GM13977 (cell line): ENCODE data around the gene DNMT3A.
"Not testable (repeated sequence)": the region's sequence is repeated elsewhere in the genome, so short reads cannot be mapped to it uniquely, and the experiment has no call there.

Experiments used
- DNase-seq: peaks from one replicate; pipeline ENCODE4 v3.0.0; 2012; ENCODE audit warnings: low spot score
- in situ Hi-C: fragments of 300-500 bp; cut with MboI; formaldehyde crosslinking; loops from one replicate; pipeline ENCODE4 v1.12.0; 2022; ENCODE audit warnings: low sequenced_read_pairs, low pct_unique_long_range_greater_than_20kb, mixed read lengths, inconsistent platforms; ENCODE audit not compliant: unreplicated experiment
- TF ChIP-seq, protein P1 (sequence below): IDR thresholded peaks from 2 replicates; pipeline ENCODE4 v1.5.1; 2012; ENCODE audit warnings: mild to moderate bottlenecking, control low read depth; ENCODE audit not compliant: insufficient read depth; ENCODE audit errors: extremely low read depth, missing control alignments

DNMT3A gene

DNA sequence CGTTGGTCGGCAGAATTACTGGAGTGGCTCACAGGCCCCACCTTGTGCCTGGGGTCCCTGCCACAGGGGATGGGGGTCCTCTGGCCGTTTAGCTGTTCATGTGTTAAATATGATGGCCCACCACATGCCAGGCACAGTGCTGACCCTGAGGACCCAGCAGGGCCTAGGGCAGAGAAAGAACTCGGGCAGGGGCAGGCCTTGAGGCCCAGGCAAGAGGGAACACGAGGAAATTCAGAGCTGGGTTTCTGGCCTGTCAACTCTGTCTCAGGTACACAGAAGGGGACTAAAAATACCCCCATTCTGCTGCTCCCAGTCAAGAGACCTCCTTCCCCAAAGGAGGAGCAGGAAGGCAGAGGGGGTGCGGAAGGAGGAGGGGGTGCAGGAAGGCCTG, 66.2 kb downstream of the DNMT3A start:
- in situ Hi-C loops = no loop called here
- DNase-seq = peak; percentile 42
- TF ChIP-seq, protein P1, sequence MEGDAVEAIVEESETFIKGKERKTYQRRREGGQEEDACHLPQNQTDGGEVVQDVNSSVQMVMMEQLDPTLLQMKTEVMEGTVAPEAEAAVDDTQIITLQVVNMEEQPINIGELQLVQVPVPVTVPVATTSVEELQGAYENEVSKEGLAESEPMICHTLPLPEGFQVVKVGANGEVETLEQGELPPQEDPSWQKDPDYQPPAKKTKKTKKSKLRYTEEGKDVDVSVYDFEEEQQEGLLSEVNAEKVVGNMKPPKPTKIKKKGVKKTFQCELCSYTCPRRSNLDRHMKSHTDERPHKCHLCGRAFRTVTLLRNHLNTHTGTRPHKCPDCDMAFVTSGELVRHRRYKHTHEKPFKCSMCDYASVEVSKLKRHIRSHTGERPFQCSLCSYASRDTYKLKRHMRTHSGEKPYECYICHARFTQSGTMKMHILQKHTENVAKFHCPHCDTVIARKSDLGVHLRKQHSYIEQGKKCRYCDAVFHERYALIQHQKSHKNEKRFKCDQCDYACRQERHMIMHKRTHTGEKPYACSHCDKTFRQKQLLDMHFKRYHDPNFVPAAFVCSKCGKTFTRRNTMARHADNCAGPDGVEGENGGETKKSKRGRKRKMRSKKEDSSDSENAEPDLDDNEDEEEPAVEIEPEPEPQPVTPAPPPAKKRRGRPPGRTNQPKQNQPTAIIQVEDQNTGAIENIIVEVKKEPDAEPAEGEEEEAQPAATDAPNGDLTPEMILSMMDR = no peak

DNA sequence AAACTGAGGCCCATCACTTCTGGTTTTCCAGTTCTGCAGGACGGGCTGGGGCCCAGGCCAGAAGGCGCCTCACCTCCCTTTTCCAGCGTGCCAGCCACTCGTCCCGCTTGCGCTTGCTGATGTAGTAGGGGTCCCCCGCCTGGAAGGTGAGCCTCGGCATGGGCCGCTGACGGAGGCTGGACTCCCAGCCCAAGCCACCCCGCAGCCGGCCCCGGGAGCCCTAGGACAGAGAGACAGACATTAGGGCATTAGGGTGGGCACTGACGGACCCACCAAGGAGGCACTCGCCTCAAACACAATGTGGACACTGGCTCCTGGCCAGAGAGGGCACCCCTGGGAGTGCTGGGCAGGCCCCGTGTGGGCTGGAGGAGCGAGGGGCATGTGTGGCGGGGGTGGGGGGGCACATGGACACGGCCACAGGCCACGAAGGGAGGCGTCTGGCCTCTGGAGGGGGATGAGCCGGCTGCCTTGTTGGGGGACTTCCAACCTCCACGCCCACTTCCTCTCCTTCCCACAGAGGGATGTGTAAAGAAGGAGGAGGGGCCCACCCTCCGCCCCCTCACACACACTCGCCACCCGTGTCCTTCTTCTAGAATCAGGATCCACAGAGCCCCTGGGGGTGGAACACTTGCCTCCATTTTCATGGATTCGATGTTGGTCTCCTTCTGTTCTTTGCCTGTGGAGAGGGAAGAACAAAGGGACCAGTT, 66.7 kb downstream of the DNMT3A start:
- DNase-seq = peak; percentile 61

DNA sequence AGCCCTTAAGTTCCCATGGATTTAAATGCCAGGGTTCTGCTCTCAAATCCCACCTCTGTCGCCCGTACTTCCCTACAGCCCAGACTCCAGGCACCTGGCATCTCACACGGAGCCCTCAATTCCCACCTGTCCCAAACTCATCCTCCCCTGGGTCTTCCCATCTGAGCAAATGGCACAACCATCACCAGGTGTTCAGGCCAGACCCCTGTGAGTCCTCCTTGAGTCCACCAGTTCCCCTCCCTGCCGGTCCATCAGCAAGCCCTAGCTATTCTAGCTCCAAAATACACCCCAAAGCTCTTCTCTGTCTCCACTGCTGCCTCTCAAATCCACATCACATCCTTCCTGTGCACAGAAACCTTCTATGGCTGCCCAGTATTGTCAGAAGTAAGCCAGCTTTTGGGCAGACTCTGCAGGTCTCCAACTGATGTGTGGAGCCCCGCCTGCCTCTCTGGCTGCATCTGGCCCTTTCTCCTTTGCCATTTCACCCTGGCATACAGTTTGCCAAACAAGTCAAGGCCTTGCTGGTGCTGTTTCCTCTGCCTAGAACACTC, 67.7 kb downstream of the DNMT3A start:
- TF ChIP-seq, protein P1 = no peak
- in situ Hi-C loops = no loop called here

More for the DNA sequence above, 66.7 kb downstream of the DNMT3A start:
- in situ Hi-C loops = no loop called here
- TF ChIP-seq, protein P1 = no peak

DNA sequence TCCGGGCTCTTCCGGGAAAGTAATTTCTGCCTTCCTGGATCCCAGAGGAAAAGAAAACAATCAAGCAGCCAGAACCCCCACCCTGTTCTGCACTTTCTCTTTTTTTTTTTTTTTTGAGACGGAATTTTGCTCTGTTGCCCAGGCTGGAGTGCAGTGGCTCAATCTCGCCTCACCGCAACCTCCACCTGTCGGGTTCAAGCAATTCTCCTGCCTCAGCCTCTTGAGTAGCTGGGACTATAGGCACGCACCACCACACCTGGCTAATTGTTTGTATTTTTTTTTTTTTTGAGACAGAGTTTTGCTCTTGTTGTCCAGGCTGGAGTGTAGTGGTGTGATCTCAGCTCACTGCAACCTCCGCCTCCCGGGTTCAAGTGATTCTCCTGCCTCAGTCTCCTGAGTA, 69.0 kb downstream of the DNMT3A start:
- in situ Hi-C loops, DNase-seq: not testable (repeated sequence)

More for the DNA sequence above, 67.7 kb downstream of the DNMT3A start:
- no peak for DNase-seq

DNA sequence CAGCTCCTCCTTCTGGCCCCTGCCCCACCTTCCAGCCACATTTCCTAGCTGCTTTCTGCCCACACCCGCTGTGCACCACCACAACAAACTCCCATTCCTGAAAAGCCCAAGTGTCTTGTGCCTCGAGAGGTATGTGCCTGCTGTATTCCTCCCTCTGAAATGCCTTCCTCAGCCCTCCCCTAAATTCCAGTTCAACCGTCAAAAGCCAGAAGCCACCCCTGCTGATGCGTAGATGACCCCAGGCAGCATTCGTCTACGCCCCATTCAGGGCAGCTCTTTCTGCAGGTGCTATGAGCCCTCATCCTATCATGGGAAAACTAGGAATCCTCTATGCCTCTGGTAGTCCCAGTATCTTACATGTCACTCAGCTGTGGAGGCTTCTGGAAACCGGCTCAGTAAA, 71.7 kb downstream of the DNMT3A start:
- TF ChIP-seq, protein P1 = no peak
- DNase-seq = no peak
- in situ Hi-C loops = no loop called here

DNA sequence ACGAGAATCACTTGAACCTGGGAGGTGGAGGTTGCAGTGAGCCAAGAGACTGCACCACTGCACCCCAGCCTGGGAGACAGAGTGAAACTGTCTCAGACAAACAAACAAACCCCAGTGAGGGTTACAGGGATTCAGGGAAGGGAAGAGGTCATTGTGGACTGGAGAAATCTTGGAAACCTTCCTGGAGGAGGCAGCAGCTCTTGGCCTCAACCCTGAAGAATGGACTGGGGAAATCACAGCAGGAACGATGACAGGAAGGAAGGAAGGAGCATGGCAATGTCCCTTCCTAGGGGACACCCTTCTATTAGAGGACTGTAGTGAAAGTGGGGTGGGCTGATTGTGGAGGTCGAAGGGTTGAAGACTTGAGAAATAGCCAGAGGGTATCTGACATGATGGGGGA, 72.5 kb downstream of the DNMT3A start:
- in situ Hi-C loops = no loop called here
- TF ChIP-seq, protein P1 = no peak
- DNase-seq = no peak

DNA sequence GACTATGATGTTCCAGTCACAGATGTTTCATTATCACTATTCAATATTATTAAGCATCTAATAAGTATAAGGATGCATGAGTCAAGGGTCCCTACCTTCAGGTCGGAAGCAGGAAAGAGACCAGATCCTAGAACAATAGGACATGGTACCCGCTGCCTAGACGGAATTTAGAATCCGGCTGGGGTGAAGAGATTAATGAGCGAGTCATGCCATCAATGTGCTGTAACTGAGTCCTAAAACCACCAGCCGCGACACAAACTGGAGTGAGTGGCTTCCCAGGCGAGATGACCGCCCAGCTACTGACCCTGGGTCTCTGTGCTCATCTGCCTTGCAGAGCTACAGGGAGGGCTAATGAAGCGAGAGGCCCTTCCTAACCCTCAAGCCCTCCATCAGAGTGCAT, 73.6 kb downstream of the DNMT3A start:
- in situ Hi-C loops = no loop called here
- no peak for DNase-seq
- TF ChIP-seq, protein P1 = no peak
